Measurements from ENCODE around the gene PLCB1.

The PLCB1 gene

DNA sequence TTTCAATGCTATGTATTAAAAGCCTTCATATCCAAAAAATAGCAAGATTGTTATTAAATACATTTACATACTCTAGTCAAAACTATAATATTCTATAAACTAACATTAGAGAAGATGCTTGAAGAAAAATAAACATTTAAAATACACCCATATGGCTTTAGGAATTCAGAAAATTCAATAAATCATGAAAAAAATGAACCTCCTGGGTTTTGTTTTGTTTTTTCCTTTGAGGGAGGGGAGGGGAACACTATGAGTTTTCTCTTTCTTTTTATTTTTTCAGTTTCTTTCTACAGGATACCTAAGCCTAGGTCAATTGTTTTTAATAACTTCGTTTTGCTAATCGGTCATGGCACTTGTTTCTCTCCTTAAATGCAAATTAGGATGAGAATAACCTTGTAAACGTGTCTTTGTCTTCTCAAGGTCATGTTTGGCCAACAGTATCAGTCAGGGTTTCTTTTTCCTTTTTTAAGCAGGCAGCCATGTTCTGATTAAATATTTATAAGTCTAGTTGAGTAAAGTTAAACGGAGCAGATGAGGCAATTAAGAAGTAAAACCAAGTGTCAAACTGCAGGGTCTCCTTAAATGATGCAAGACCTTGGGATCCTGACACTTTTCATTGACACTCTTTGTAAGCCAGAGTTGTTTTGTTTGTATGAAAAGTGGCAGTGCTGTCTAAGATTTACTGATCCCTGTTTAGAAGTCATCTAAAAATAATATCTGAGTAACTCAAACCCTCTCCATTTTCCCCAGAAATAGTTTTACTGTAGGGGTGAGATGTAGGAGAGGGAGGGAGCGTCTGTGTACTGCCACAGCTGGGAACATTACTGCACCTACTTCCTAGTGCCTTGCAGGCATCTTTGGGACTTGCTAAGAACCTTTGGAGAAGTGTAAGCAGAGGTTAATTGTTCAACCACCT is 392.3 kb downstream of the PLCB1 start:
- Histone ChIP-seq H3K9me3 (ENCODE audit: control insufficient read depth, low read length) (no peaks in the 10 kb centered on the region), H3K36me3 (ENCODE audit: control insufficient read depth, insufficient read depth, low read length) (no peaks in the 10 kb centered on the region), H3K4me3 (ENCODE audit: extremely low read depth, insufficient read depth, low read length, poor library complexity, severe bottlenecking) (no peak overlapping the region), H3K27ac (ENCODE audit: low read depth, low read length, severe bottlenecking) (no peak overlapping the region), H3K4me1 (ENCODE audit: control insufficient read depth, insufficient read depth, low read length, poor library complexity, severe bottlenecking) (peaks cover 2% of the 10 kb centered on the region)
- 58 to 60% methylated on average over 4 of the region's 5 CpGs for WGBS, 2 experiments (ENCODE audit: insufficient coverage in 2 of 2)

DNA sequence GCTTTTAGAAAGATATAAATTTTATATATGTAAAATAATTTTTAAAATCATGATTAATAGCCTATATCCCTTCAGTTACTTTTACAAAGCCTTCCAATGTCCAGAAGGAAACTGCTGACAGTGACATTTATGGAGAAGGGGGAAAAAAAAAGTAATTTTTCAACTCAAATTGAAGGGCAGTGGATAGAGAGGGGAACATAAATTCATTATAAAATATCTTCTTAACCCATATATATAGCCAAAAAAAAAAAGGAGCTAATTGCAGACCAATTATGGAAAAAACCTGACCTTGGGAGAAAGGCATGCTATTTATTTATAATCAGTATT is 392.9 kb downstream of the PLCB1 start:
- H3K36me3 ChIP-seq (ENCODE audit: control insufficient read depth, insufficient read depth, low read length): no peaks in the 10 kb centered on the region
- H3K9me3 ChIP-seq (ENCODE audit: control insufficient read depth, low read length): no peaks in the 10 kb centered on the region
- H3K4me3 ChIP-seq (ENCODE audit: extremely low read depth, insufficient read depth, low read length, poor library complexity, severe bottlenecking): no peak overlapping the region
- H3K4me1 ChIP-seq (ENCODE audit: control insufficient read depth, insufficient read depth, low read length, poor library complexity, severe bottlenecking): no peaks in the 10 kb centered on the region
- H3K27ac ChIP-seq (ENCODE audit: low read depth, low read length, severe bottlenecking): no peak overlapping the region

DNA sequence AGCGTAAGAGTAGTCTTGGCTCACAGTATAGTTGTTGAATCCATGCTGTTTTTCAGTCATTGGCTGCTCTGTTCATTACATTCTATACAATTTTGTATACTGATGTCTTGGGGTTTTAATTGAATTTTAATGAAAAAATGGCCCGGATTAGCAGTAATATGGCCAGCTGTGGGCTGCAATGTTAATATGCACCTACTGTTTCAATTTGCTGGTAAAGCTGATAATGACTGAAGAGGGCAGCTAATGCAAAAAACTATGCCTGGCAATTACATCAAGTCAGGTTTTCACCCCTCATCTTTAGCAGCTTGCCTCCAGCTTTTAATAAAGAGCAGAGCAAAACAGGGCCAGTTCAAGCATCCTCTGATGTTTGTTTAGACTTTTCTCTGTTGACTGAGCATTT is 394.5 kb downstream of the PLCB1 start:
- no peak overlapping the region for H3K4me3 ChIP-seq (ENCODE audit: extremely low read depth, insufficient read depth, low read length, poor library complexity, severe bottlenecking)
- no peaks in the 10 kb centered on the region for H3K9me3 ChIP-seq (ENCODE audit: control insufficient read depth, low read length)
- H3K36me3 ChIP-seq (ENCODE audit: control insufficient read depth, insufficient read depth, low read length): no peaks in the 10 kb centered on the region
- 75% methylated on average over 1 of the region's 2 CpGs; no CpG with 5 or more reads in 1 of the 2 experiments for WGBS, 2 experiments (ENCODE audit: insufficient coverage in 2 of 2)
- no peak overlapping the region for H3K27ac ChIP-seq (ENCODE audit: low read depth, low read length, severe bottlenecking)
- H3K4me1 ChIP-seq (ENCODE audit: control insufficient read depth, insufficient read depth, low read length, poor library complexity, severe bottlenecking): no peaks in the 10 kb centered on the region

DNA sequence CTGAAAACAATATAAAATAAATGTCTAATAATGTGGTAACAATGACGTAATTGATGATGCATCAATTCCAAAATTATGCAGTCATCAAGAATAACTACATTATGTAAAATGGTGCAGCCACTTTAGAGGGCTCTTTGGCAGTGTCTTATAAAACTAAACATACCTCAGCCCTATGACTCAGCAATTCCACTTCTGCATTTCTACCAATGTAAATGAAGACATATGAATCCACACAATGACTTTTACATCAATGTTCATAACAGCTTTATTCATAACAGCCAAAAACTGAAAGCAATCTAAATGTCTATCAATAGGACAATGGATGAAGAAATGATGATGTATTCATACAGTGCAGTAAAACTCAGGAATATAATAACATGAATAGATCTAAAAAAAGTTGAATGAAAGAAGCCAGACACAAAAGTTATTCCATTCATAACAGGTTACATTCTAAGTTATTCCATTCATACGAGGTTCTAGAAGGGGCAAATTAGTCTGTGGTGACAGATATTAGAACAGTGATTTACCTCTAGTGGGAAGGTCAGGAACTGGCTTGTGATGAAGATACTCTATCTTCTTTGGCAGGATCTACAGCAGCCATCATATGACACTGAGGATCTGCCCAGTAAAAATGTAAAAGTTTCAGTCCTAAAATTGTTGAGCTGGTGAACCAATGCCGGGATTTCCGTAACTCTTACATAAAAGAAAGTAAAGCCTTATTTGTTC is 396.1 kb downstream of the PLCB1 start:
- Histone ChIP-seq H3K4me3 (ENCODE audit: extremely low read depth, insufficient read depth, low read length, poor library complexity, severe bottlenecking) (no peak overlapping the region), H3K36me3 (ENCODE audit: control insufficient read depth, insufficient read depth, low read length) (no peaks in the 10 kb centered on the region), H3K9me3 (ENCODE audit: control insufficient read depth, low read length) (no peaks in the 10 kb centered on the region), H3K4me1 (ENCODE audit: control insufficient read depth, insufficient read depth, low read length, poor library complexity, severe bottlenecking) (no peaks in the 10 kb centered on the region), H3K27ac (ENCODE audit: low read depth, low read length, severe bottlenecking) (no peak overlapping the region)
- 60 to 100% methylated on average over 1 to 2 of the region's 4 CpGs for WGBS, 2 experiments (ENCODE audit: insufficient coverage in 2 of 2)

DNA sequence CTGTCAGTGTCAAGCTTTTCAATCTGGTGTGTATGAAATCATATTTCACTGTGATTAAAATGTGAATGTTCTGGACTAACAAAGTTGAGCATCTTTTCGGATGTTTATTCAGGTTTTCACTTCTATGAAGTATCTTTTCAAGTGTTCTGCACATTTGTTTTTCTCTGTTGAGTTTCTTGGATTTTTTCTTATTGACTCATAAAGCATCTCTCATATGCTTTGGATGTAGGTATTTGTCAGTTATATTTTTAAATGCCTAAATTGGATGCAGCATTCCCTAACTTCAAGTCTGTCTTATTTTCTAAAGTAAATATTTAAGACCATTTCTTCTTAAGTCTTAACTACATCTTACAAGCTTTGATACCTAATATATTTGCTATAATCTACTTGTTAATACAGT is 398.0 kb downstream of the PLCB1 start:
- WGBS, 2 experiments (ENCODE audit: insufficient coverage in 2 of 2): no CpG with 5 or more reads among the region's 1 CpG

DNA sequence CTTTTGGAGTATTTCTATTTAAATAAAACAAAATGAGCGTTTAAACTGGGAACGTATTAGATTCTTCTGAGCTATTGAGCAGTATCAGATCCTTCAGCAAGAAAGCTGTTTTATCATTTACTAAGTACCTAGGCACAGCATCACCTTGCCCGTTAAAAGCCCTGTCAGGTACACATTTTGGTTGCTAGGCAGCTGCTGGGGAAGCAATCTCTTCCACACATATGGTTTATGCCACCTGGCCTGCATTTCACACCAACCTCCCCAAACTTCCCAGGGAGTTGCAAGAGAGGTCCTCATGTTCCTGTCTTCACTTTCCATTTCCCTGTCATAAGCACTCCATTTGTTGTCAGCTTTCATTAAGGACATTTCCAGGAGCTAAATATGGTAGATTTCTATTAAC is 400.1 kb downstream of the PLCB1 start:
- 88 to 100% methylated on average over 1 of the region's 3 CpGs for WGBS, 2 experiments (ENCODE audit: insufficient coverage in 2 of 2)
- no peak overlapping the region for H3K4me3 ChIP-seq (ENCODE audit: extremely low read depth, insufficient read depth, low read length, poor library complexity, severe bottlenecking)

More for the DNA sequence above, 398.0 kb downstream of the PLCB1 start:
- Histone ChIP-seq H3K27ac (ENCODE audit: low read depth, low read length, severe bottlenecking) (no peak overlapping the region), H3K4me1 (ENCODE audit: control insufficient read depth, insufficient read depth, low read length, poor library complexity, severe bottlenecking) (no peaks in the 10 kb centered on the region), H3K9me3 (ENCODE audit: control insufficient read depth, low read length) (no peaks in the 10 kb centered on the region), H3K36me3 (ENCODE audit: control insufficient read depth, insufficient read depth, low read length) (no peaks in the 10 kb centered on the region), H3K4me3 (ENCODE audit: extremely low read depth, insufficient read depth, low read length, poor library complexity, severe bottlenecking) (no peak overlapping the region)

DNA sequence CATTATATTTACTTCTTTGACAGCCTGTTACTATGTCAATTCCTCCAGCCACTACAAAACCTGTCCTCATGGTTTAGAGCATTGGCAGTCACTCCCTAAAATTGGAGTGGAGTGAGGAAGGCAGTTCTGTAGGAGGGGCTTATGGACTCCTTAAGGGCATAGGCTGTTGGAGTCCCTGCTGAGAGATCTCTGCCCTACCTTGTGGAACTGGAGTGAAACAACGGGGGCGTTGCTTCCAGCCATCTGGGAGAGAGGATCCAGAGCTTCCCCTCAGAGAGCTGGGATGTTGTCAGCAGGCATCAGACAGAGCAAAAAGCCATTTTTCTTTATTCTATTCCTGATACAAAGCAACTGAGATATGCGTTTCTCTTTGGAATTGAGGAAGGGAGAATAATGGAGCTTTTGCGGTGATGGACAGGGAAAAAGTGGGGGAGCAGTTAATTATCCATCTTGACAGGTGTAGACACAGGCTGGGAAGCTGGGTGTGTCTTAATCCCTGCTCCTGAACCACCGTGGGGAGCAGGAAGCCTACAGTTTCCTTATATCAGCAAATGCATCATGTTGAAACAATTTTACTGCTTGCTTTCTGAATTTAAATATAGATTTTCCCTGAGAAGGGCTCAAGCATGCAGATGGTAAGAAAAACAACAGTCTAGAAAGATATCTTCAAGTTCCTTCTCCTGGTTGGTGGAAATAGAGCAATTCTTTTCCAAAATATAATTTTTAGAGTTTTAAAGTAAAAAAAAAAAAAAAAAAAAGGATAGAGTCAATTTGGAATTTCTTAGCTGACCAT is 402.5 kb downstream of the PLCB1 start:
- no peaks in the 10 kb centered on the region for H3K9me3 ChIP-seq (ENCODE audit: control insufficient read depth, low read length)
- H3K36me3 ChIP-seq (ENCODE audit: control insufficient read depth, insufficient read depth, low read length): no peaks in the 10 kb centered on the region
- H3K4me3 ChIP-seq (ENCODE audit: extremely low read depth, insufficient read depth, low read length, poor library complexity, severe bottlenecking): no peak overlapping the region
- H3K4me1 ChIP-seq (ENCODE audit: control insufficient read depth, insufficient read depth, low read length, poor library complexity, severe bottlenecking): no peaks in the 10 kb centered on the region
- WGBS, 2 experiments (ENCODE audit: insufficient coverage in 2 of 2): 67 to 100% methylated on average over 1 to 3 of the region's 5 CpGs
- no peak overlapping the region for H3K27ac ChIP-seq (ENCODE audit: low read depth, low read length, severe bottlenecking)

More for the DNA sequence above, 400.1 kb downstream of the PLCB1 start:
- Histone ChIP-seq H3K36me3 (ENCODE audit: control insufficient read depth, insufficient read depth, low read length) (no peaks in the 10 kb centered on the region), H3K27ac (ENCODE audit: low read depth, low read length, severe bottlenecking) (no peak overlapping the region), H3K9me3 (ENCODE audit: control insufficient read depth, low read length) (no peaks in the 10 kb centered on the region), H3K4me1 (ENCODE audit: control insufficient read depth, insufficient read depth, low read length, poor library complexity, severe bottlenecking) (no peaks in the 10 kb centered on the region)

DNA sequence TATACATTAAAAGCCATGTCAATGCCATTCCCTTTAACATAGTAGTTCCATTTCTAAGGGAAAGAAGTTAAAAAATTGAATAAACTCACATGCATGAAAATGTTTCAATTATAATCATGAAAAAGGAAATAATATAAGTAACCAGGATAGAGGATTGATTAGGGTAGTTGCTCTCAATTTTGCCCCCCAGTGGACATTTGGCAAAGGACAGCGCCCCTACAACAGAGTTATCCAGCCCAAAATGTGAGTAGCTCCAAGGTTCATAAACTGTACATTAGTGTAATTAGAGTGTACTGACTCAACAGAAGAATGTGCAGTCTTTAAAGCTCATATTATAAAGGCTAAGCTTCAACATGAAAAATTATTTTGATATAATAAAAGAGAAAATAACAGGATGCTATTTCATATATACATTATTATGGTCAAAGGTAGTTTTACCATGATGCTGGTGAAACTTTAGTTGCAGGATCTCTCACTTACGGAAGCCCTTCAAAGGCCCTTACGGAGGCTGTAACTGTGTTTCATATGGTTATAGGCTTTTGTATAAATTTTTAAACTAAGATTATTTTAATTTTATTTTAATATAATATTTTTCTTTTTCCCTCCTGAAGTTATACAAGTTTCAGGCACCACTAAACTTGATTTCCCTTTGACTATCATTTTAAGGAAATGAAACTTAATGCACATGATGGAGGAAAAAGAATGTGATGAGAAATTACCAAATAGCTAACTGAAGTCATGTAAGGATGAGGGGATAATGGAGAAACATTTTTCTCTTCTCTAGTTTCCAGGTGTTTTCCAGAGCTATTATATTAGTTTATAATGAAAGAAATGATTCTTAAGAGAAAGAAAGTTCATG is 403.6 kb downstream of the PLCB1 start:
- Histone ChIP-seq H3K4me1 (ENCODE audit: control insufficient read depth, insufficient read depth, low read length, poor library complexity, severe bottlenecking) (no peaks in the 10 kb centered on the region), H3K4me3 (ENCODE audit: extremely low read depth, insufficient read depth, low read length, poor library complexity, severe bottlenecking) (no peak overlapping the region), H3K27ac (ENCODE audit: low read depth, low read length, severe bottlenecking) (no peak overlapping the region), H3K36me3 (ENCODE audit: control insufficient read depth, insufficient read depth, low read length) (no peaks in the 10 kb centered on the region), H3K9me3 (ENCODE audit: control insufficient read depth, low read length) (no peaks in the 10 kb centered on the region)
- WGBS, 2 experiments (ENCODE audit: insufficient coverage in 2 of 2): 80% methylated on average over 1 of the region's 3 CpGs; no CpG with 5 or more reads in 1 of the 2 experiments

DNA sequence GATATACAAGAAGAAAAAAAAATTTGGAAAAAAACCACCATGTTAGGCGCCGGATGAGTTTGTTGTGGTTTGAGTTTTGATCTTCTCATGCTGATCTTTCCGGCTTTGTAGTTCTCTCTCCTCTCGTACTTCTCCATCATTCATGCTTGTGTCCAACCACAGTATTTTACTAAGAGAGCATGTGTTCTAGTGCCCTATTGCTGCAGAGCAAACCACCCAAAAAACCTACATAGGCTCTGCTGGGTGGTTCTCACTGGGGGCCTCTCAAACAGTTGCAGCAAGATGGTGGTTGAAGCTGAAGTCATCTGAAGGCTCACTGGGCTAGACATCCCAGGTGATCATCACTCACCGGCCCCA is 404.2 kb downstream of the PLCB1 start:
- H3K27ac ChIP-seq (ENCODE audit: low read depth, low read length, severe bottlenecking): no peak overlapping the region
- WGBS, 2 experiments (ENCODE audit: insufficient coverage in 2 of 2): 57 to 97% methylated on average over 3 of the region's 5 CpGs
- H3K9me3 ChIP-seq (ENCODE audit: control insufficient read depth, low read length): no peaks in the 10 kb centered on the region
- H3K4me1 ChIP-seq (ENCODE audit: control insufficient read depth, insufficient read depth, low read length, poor library complexity, severe bottlenecking): no peaks in the 10 kb centered on the region
- H3K36me3 ChIP-seq (ENCODE audit: control insufficient read depth, insufficient read depth, low read length): no peaks in the 10 kb centered on the region
- no peak overlapping the region for H3K4me3 ChIP-seq (ENCODE audit: extremely low read depth, insufficient read depth, low read length, poor library complexity, severe bottlenecking)

DNA sequence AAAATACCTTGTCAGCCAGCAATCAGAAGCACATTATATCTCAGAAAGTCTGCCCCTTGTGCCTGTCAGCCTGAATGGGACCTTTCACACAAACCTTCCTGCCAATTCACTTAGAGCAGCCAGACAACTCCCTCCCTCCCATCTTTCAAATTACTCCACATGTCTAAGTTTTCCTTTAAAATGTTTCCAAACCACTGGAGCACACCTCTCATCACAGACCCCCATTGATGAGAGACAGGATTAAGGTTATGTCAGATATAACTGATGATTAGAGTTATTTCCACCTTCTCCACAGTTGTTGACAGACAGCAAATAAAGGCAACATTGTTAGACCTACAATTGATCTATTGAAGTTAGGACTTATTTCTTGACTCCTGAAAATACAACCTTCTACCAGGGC is 408.4 kb downstream of the PLCB1 start:
- H3K4me1 ChIP-seq (ENCODE audit: control insufficient read depth, insufficient read depth, low read length, poor library complexity, severe bottlenecking): no peaks in the 10 kb centered on the region
- H3K9me3 ChIP-seq (ENCODE audit: control insufficient read depth, low read length): no peaks in the 10 kb centered on the region
- no peaks in the 10 kb centered on the region for H3K36me3 ChIP-seq (ENCODE audit: control insufficient read depth, insufficient read depth, low read length)
- H3K27ac ChIP-seq (ENCODE audit: low read depth, low read length, severe bottlenecking): no peak overlapping the region
- no peak overlapping the region for H3K4me3 ChIP-seq (ENCODE audit: extremely low read depth, insufficient read depth, low read length, poor library complexity, severe bottlenecking)
